GM12872 (cell line): ENCODE data around the gene ALDH8A1.

Experiments
- TF ChIP-seq, protein P1 (sequence below): IDR thresholded peaks from 3 replicates; pipeline ENCODE4 v1.5.1; 2011; ENCODE audit warnings: low read depth, mild to moderate bottlenecking, low read length, moderate library complexity; ENCODE audit not compliant: insufficient read depth

Gene ALDH8A1

DNA sequence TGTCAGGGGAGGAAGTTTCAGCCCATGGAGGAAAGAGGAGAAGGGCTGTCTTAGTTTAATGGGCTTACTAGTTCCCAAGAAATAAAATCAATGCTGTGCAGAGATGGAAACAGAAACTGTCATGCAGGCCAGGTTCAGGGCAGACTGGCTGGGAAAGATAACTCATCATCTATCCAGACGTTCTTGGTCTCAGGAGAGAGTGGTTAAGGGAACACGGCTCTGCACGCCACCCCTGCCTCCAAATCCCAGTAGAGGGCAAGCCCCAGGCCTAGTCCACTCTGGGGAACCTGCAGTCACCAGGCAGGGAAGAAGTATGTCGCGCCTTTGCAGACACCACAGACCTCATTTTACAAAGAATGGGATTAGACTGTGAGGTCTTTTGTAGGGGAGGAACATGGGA, 12.5 kb downstream of the ALDH8A1 start:
- TF ChIP-seq, protein P1, sequence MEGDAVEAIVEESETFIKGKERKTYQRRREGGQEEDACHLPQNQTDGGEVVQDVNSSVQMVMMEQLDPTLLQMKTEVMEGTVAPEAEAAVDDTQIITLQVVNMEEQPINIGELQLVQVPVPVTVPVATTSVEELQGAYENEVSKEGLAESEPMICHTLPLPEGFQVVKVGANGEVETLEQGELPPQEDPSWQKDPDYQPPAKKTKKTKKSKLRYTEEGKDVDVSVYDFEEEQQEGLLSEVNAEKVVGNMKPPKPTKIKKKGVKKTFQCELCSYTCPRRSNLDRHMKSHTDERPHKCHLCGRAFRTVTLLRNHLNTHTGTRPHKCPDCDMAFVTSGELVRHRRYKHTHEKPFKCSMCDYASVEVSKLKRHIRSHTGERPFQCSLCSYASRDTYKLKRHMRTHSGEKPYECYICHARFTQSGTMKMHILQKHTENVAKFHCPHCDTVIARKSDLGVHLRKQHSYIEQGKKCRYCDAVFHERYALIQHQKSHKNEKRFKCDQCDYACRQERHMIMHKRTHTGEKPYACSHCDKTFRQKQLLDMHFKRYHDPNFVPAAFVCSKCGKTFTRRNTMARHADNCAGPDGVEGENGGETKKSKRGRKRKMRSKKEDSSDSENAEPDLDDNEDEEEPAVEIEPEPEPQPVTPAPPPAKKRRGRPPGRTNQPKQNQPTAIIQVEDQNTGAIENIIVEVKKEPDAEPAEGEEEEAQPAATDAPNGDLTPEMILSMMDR = no peak

DNA sequence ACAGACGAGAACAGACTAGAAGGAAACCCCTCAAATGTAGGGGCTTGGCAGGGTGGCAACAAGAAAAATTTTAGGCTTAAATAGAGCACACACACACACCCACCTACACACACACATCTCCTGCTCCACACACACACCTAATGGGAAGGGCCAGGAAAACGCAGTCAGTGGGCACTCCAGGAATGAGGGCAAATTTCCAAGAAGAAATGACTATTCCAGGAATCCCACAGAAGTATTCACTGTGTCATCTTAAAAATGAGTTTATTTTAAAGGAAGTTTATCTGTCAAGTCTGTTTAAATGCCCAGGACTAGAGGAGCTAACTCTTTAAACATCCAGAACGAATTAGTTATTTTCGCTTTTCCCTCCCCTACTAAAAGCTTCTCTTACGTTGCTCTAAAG, 13.0 kb downstream of the ALDH8A1 start:
- TF ChIP-seq, protein P1 = no peak

DNA sequence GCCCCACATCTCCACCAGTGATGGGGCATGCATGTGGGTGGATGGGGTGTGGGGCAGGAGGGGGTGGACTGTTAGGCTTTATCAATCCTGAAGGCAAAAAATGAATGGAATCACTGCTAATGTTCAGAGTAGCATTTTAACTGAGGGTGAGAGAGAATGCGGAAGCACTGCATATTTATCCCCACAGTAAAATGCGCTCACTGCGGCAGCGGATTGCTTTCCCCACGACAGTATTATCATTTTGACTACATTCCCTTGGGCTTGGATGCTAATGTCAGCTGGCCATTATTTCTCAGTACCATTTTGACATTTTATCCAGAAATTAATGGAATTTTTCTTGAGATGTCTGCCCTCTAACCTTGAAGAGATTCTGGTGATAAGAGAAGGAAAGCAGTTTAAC, 13.4 kb downstream of the ALDH8A1 start:
- TF ChIP-seq, protein P1 = no peak

DNA sequence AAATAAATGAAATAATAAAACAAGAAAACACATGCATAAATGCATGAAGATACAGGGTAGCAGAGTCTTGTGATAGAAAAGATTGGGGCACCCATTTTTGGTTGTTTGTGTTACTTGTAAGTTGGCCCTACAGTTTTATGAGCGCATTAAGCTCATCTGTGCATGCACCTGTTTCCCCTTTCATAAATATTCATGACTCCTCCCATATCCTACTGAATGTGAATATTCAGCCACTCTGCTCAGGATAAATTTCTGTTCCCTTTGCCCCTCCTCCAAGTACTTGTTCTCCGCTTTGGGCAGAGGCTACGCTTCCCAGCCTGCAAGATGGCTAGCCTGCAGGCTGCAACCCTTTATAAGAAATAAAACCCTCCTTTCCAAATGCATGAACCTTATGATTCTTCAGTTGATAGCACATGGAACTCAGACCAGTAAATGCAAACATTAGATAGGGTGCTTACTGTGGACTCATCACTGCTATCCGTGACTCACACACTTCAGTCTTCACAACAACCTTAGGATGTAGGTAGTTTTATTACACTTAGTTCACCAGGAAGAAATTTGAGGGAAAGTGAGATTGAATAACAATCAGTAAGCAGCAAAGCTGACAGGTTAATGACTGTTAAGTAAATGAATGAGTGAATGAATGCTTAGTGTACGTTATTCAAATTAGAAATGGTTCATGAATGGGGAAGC, 15.0 kb downstream of the ALDH8A1 start:
- TF ChIP-seq, protein P1 = no peak

DNA sequence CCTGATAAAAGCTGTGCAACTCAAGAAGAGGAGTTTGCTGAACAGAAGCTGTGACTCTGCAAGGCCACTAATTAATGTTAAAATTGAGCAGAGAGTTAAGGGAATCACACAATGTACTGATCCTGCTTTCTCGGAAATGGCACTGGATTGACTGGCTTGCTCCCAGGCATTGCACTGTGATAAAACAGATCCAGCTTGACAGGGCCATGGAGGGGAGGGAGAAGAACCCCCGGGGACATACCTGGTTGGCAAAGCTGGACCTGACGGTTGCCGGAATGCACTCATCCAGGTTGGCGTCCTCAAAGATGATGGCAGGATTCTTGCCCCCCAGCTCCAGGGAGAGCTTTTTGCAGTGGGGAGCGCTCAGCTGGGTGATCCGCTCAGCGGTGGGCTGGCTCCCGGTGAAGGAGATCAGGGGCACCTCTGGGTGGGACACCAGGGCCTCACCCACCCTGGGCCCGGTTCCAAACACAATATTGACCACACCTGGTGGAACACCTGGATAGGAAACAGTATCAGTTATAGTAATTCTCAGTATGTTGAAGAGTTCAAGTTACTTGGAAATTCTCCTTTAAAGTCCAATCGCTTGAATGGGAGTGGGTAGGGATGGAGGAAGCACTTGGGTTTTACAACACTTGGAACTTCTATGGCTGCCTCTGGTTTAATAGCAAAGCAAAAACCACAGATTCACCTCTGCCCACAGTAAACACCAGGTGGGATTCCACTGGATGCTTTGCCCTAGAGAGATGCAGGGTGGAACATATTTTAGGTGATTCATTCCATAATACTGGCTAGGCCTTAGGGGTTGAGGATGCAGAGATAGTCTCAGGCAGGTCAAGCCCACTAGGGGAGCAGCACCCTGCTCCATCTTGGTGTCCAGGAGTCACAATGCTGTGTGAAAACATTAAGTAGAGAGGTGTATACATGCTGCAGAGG, 17.1 kb downstream of the ALDH8A1 start:
- TF ChIP-seq, protein P1 = no peak

DNA sequence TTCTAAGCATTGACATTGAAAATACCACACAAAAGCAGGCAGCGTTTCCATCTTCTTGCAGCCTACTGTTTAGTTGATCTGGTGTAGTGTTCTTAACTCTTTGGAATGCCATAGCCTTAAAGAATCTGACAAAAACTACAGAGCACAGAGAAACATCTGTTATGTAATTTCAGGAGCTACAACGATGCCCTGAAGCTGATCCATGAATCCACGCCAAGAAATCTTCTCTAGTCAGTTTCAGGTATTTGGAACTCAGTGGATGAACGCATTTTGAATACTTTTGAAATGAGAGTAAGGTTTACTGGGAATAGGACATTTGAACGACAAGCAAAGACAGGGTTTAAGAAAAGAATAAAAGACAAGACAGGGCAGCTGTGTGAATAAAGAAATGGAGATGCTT, 17.8 kb downstream of the ALDH8A1 start:
- TF ChIP-seq, protein P1 = no peak

DNA sequence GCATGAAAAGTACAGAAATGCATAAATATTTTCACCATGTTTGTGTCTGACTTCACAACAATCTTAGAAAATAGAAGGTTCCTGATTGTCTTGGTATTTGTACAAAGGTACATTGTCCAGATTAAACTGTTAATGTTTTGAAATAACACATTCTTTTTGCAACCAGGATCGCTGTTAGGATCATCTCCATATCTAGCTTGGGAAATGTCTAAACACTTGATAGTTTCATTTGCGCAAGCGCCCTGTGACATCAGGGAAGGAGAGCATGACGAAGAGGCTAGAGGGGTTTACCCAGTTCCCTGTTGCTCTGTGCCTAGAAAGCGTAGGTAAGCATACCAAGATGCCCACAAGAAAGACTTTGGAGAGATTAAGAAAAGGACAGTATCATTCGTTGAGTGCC, 19.4 kb downstream of the ALDH8A1 start:
- TF ChIP-seq, protein P1 = no peak
